GM18511 (cell line): ENCODE measurements around the gene DEPDC7.
"Not testable (repeated sequence)": the region's sequence is repeated elsewhere in the genome, so short reads cannot be mapped to it uniquely, and the experiment has no call there.

ENCODE experiments used
- ATAC-seq: cut with Tn5 transposase; IDR thresholded peaks from one replicate; pipeline ENCODE4 v1.9.1; 2021; ENCODE audit warnings: mild to moderate bottlenecking, moderate library complexity; ENCODE audit not compliant: unreplicated experiment

The DEPDC7 gene

GRCh38 chr11:33021937-33022336 lies 6.3 kb downstream of the DEPDC7 start:
- ATAC-seq = peak; percentile 48

DNA sequence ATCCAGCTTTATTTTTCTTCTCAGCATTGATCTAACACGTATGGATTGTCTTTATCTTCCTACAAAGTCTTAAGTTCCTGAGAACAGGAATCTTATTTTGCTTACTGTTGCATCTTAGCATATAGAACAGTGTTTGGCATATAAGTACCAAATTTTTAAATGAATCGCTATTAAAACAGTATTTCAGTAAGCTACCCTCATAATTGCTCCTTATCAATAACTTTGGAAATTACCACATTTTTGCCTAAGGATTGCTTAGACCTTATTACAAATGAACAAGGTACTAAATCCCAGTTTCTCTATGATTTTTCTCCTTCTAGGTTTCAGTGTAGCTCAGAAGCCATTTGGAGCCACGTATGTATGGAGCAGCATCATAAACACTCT lies 9.7 kb downstream of the DEPDC7 start:
- ATAC-seq = no peak

- no peak for ATAC-seq
These were observed 11.6 kb downstream of the DEPDC7 start for GRCh38 chr11:33027233-33027632.

- ATAC-seq = no peak
These were observed 12.3 kb downstream of the DEPDC7 start for GRCh38 chr11:33027846-33028536.

GRCh38 chr11:33028537-33028914 lies 12.8 kb downstream of the DEPDC7 start:
- ATAC-seq = no peak

GRCh38 chr11:33029218-33029617 lies 13.5 kb downstream of the DEPDC7 start:
- not testable (repeated sequence) for ATAC-seq

DNA sequence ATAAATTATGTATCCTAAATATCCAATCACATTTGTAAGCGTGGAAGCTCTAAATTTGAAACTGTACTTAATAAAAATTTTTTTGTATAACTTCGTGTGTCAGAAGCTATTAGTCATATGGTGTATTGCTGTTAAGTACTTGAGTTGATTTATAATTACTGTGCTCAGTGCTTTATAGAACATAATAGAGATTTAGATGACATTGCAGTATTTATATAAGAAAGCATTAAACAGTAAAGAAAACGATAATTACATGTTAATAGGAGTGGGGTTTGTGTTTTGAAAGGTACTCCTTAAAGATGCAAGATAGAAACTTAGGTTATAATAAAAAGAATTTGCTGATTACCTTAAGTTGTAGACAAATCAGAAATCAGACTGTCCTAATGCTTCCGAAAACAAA lies 17.8 kb downstream of the DEPDC7 start:
- ATAC-seq = no peak

GRCh38 chr11:33035011-33035410 lies 19.3 kb downstream of the DEPDC7 start:
- no peak for ATAC-seq

DNA sequence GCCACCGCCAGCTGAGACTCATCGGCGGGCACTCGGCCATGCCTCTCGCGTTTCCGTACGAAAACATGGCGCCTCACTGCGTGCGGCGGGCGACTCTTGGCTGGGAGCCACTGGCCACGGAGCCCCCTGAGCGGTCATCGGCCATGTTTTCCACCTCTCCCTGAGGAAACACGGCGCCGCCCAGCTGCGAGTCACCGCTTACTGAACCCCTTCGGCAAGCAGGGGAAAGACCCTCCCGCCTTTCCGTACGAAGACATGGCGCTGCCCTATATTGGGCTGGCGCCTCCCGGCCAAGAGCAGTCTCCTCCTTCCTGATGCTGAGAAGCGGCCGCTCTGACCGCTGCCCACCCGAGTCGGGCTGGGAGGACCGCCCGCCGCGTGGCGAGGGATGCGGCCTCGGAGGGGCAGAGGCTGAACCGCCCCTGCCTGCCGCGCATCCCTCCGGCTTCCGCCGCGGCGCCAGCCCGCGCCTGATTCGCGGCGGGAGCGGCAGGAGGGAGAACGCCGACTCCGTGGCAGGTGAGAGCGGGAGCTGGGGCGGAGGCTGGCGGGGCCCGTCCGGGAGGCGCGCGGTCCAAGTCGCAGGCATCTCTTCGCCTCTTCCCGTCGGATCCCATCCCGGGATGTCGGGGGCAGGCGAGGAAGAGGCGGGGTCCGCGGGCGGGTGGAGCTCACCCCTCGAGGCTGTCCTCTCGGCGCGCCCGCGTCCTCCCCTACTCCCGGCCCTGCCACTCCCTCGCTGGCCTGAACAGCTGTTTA lies 23.8 kb downstream of the DEPDC7 start, which contains the start of gene TCP11L1:
Gene TCP11L1, plus strand, starts transcription at position 299 of the 759 bp plus-strand sequence. CDS start 4,202 bp downstream, outside the sequence.
- ATAC-seq = peak; percentile 79

GRCh38 chr11:33040033-33040861 lies 24.6 kb downstream of the DEPDC7 start:
- peak; percentile 49 for ATAC-seq

DNA sequence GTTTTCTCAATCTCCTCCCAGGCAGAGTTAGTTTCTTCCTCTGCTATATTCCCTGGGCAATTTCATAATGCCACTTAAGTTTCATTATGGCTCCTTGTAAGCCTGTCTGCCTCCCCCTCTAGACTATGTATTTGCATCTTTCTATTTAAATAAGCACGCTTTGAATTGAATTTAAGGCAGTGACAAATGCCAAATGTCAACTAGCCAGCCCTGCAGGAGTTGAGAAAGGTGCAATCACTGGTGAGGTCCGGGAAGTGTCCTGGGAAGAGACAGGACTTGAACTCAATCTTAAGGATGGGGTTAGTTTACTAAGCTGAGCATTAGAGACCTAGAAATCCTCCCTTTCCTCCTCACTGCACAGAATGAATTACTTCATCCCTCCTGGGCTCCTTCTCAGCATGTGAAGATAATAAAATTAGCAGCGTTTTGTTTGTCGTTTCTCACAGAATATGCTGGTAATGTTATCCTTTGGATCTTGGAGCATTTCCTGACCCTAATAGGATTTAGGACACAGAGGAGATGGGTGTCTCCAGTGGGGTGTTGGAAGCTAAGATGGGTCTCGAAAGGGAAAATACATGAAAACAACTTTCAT lies 25.3 kb downstream of the DEPDC7 start:
- peak; percentile 30 for ATAC-seq

GRCh38 chr11:33043221-33043830 lies 27.6 kb downstream of the DEPDC7 start:
- ATAC-seq = no peak

- ATAC-seq = no peak
These were observed 28.6 kb downstream of the DEPDC7 start for GRCh38 chr11:33044285-33044756.

DNA sequence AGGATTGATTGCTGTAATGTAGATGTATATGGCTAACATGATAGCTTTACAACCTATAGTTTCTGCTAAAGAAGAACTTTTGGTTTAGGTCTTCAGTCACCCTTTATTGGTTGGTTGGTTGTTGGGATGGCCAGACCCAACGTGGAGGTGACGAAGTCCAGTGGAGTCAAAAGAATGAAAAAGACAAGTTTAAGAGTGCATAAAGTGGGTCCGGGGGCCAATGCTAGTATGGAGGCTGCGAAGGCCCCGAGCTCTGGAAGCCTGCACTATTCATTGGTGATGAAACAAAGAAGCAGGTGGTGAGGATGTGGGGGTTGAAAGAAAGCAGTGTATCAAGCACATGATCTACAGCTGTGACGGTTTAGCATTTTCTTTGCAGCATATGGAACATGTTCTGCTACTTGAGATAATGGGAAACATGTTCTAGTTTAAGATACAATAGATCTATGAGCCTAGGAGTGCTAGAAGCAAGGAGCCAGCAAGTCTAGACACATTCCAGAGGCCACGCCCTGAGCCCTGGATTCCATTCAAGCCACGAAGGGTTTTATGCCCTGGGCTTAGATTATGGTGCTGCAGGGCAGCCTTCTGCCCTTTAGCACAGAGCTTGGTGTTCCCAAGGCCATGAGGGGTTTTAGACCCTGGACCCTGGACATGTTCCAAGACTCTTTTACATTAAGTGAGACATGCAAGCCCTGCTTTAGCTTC lies 30.0 kb downstream of the DEPDC7 start:
- ATAC-seq = no peak

GRCh38 chr11:33048701-33049100 lies 33.0 kb downstream of the DEPDC7 start:
- not testable (repeated sequence) for ATAC-seq

GRCh38 chr11:33049565-33050408 lies 34.1 kb downstream of the DEPDC7 start:
- ATAC-seq = not testable (repeated sequence)

DNA sequence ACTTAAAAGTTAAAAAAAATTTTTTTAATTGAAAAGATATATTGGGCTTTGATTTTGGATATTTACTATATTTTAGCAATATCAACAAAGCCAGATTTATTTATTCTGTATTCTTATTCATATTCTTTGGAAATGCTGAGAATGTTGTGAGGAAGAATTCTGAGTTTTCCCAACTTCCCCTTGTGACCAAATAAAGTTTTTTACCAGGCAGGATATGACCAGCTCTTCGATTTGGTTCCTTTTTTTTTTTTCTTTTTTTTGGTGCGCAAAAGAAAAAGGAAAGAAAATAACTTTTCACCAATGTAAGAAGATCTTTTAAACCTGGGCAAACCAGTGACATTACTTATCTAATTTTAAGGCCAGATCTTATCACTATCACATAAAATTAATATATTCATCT lies 36.6 kb downstream of the DEPDC7 start:
- no peak for ATAC-seq

DNA sequence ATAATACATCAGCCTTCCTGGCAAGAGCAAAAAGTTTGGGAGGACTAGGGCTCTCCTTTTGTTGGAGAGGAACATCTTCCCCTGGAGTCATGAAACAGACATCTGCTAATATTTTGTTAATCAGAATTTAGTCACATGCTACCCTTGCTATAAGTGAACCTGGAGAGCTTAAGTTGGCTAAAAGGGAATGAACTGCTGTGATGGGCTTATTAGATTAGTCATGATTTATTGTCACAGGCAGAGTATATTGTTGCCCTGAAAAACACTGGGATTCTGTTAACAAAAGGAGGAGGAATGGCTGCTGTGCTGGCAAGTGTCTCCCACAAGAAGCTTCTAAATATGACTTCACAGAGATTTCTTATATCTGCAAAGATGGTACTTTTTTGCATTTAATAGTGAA lies 39.7 kb downstream of the DEPDC7 start:
- ATAC-seq = no peak

- ATAC-seq = no peak
These were observed 41.6 kb downstream of the DEPDC7 start for GRCh38 chr11:33057284-33057683.
